ENCODE results near the gene C1orf21. TPM values are rescaled to one million over a fixed set of nuclear protein-coding genes. Genes with fewer than 3 reads are reported as not detected.

Gene C1orf21
- total RNA-seq, 2 experiments from 2014 or later, result 2.6 to 6.1 TPM

GRCh38 chr1:184479435-184480167 is 92.8 kb downstream of the C1orf21 start:
- no peak overlapping the region for H3K4me3 Mint-ChIP-seq

GRCh38 chr1:184480736-184481135 is 93.9 kb downstream of the C1orf21 start:
- Mint-ChIP-seq H3K9me3 (ENCODE audit: low read depth) (no peaks in the 10 kb centered on the region), H3K27ac (no peak overlapping the region), H3K27me3 (no peaks in the 10 kb centered on the region), H3K36me3 (ENCODE audit: low read depth) (no peaks in the 10 kb centered on the region), H3K4me3 (no peak overlapping the region), H3K4me1 (no peaks in the 10 kb centered on the region)
- ATAC-seq (no peak), DNase-seq (no peak)
- intact Hi-C loops (cut with DNase I, micrococcal nuclease), result no loop called here
- CTCF ChIA-PET, result no interaction called here
- POLR2A ChIA-PET, result interaction anchor here (0.6 kb wide), 1 partner anchor 179 kb away, joined by 4 read pairs; no protein-coding TSS in a partner anchor

More at GRCh38 chr1:184479435-184480167, 92.8 kb downstream of the C1orf21 start:
- Mint-ChIP-seq H3K27ac (no peak overlapping the region), H3K9me3 (ENCODE audit: low read depth) (no peaks in the 10 kb centered on the region), H3K27me3 (no peaks in the 10 kb centered on the region), H3K4me1 (no peaks in the 10 kb centered on the region), H3K36me3 (ENCODE audit: low read depth) (no peaks in the 10 kb centered on the region)
- ChIA-PET POLR2A (no interaction called here), CTCF (interaction anchor here (1.4 to 2.1 kb wide), 2 partner anchors 13 to 18 kb away, joined by 4 read pairs; no protein-coding TSS in a partner anchor)
- ATAC-seq (no peak), DNase-seq (no peak)
- intact Hi-C loops (cut with DNase I, micrococcal nuclease), result no loop called here

- DNase-seq, result no peak
- Mint-ChIP-seq H3K4me3 (no peak overlapping the region), H3K36me3 (ENCODE audit: low read depth) (no peaks in the 10 kb centered on the region), H3K4me1 (no peaks in the 10 kb centered on the region), H3K9me3 (ENCODE audit: low read depth) (no peaks in the 10 kb centered on the region), H3K27me3 (no peaks in the 10 kb centered on the region), H3K27ac (no peak overlapping the region)
- intact Hi-C loops (cut with DNase I, micrococcal nuclease), result no loop called here
- ChIA-PET CTCF (interaction anchor here (0.6 to 0.7 kb wide), 2 partner anchors 34 to 172 kb away, joined by 3 read pairs; no protein-coding TSS in a partner anchor), POLR2A (no interaction called here)
- no peak for ATAC-seq
Measured at GRCh38 chr1:184482136-184482535, 95.3 kb downstream of the C1orf21 start.

GRCh38 chr1:184483101-184483683 is 96.4 kb downstream of the C1orf21 start:
- DNase-seq (no peak), ATAC-seq (no peak)
- CTCF ChIA-PET, result interaction anchor here (1.1 kb wide), 1 partner anchor 10 kb away, joined by 4 read pairs; no protein-coding TSS in a partner anchor
- Mint-ChIP-seq H3K9me3 (ENCODE audit: low read depth) (no peaks in the 10 kb centered on the region), H3K4me3 (no peak overlapping the region), H3K27ac (no peak overlapping the region), H3K4me1 (no peaks in the 10 kb centered on the region), H3K27me3 (peaks cover 1% of the 10 kb centered on the region), H3K36me3 (ENCODE audit: low read depth) (no peaks in the 10 kb centered on the region)
- intact Hi-C loops (cut with DNase I, micrococcal nuclease), result no loop called here
- POLR2A ChIA-PET, result no interaction called here

GRCh38 chr1:184485751-184486723 is 99.2 kb downstream of the C1orf21 start:
- H3K27me3 Mint-ChIP-seq, result peaks cover 2% of the 10 kb centered on the region
- no peaks in the 10 kb centered on the region for H3K9me3 Mint-ChIP-seq (ENCODE audit: low read depth)
- CTCF ChIA-PET, result interaction anchor here (0.7 kb wide), 1 partner anchor 184 kb away, joined by 3 read pairs; no protein-coding TSS in a partner anchor

GRCh38 chr1:184486761-184487445 is 100.1 kb downstream of the C1orf21 start:
- H3K9me3 Mint-ChIP-seq (ENCODE audit: low read depth), result no peaks in the 10 kb centered on the region
- POLR2A ChIA-PET, result no interaction called here
- intact Hi-C loops (cut with DNase I, micrococcal nuclease), result no loop called here

More at GRCh38 chr1:184485751-184486723, 99.2 kb downstream of the C1orf21 start:
- no peaks in the 10 kb centered on the region for H3K4me1 Mint-ChIP-seq
- POLR2A ChIA-PET, result no interaction called here
- DNase-seq (no peak), ATAC-seq (peak; percentile 39)
- no peak overlapping the region for H3K4me3 Mint-ChIP-seq
- intact Hi-C loops (cut with DNase I, micrococcal nuclease), result no loop called here
- no peaks in the 10 kb centered on the region for H3K36me3 Mint-ChIP-seq (ENCODE audit: low read depth)
- H3K27ac Mint-ChIP-seq, result no peak overlapping the region

GRCh38 chr1:184487531-184488193 is 100.8 kb downstream of the C1orf21 start:
- Mint-ChIP-seq H3K27ac (no peak overlapping the region), H3K9me3 (ENCODE audit: low read depth) (no peaks in the 10 kb centered on the region), H3K4me3 (no peak overlapping the region), H3K4me1 (peaks cover 14% of the 10 kb centered on the region), H3K36me3 (ENCODE audit: low read depth) (no peaks in the 10 kb centered on the region), H3K27me3 (peaks cover 2% of the 10 kb centered on the region)
- intact Hi-C loops (cut with DNase I, micrococcal nuclease), result no loop called here
- DNase-seq, result no peak
- ATAC-seq, result no peak
- POLR2A ChIA-PET, result no interaction called here
- CTCF ChIA-PET, result no interaction called here

More at GRCh38 chr1:184486761-184487445, 100.1 kb downstream of the C1orf21 start:
- ATAC-seq, result no peak
- CTCF ChIA-PET, result interaction anchor here (0.7 kb wide), 1 partner anchor 183 kb away, joined by 3 read pairs; no protein-coding TSS in a partner anchor
- no peak overlapping the region for H3K4me3 Mint-ChIP-seq
- H3K36me3 Mint-ChIP-seq (ENCODE audit: low read depth), result no peaks in the 10 kb centered on the region
- no peak overlapping the region for H3K27ac Mint-ChIP-seq
- no peak for DNase-seq
- H3K27me3 Mint-ChIP-seq, result peaks cover 2% of the 10 kb centered on the region
- H3K4me1 Mint-ChIP-seq, result peaks cover 6% of the 10 kb centered on the region

GRCh38 chr1:184489908-184490307 is 103.1 kb downstream of the C1orf21 start:
- Mint-ChIP-seq H3K4me1 (peaks cover 17% of the 10 kb centered on the region), H3K4me3 (no peak overlapping the region), H3K9me3 (ENCODE audit: low read depth) (no peaks in the 10 kb centered on the region), H3K27ac (no peak overlapping the region), H3K27me3 (peaks cover 2% of the 10 kb centered on the region), H3K36me3 (ENCODE audit: low read depth) (no peaks in the 10 kb centered on the region)
- DNase-seq (no peak), ATAC-seq (no peak)
- intact Hi-C loops (cut with DNase I, micrococcal nuclease), result loop anchor here in 1 of 2 experiments (5.0 kb wide), 2 partner anchors 328 to 413 kb away; no protein-coding TSS in a partner anchor
- POLR2A ChIA-PET, result no interaction called here
- CTCF ChIA-PET, result no interaction called here

- Mint-ChIP-seq H3K4me1 (peaks cover 17% of the 10 kb centered on the region), H3K4me3 (no peak overlapping the region), H3K27ac (no peak overlapping the region), H3K36me3 (ENCODE audit: low read depth) (no peaks in the 10 kb centered on the region), H3K27me3 (peaks cover 2% of the 10 kb centered on the region), H3K9me3 (ENCODE audit: low read depth) (no peaks in the 10 kb centered on the region)
- intact Hi-C loops (cut with DNase I, micrococcal nuclease), result loop anchor here in 1 of 2 experiments (2.0 to 5.0 kb wide), 3 partner anchors 106 to 415 kb away; partner anchors contain the start of gene C1orf21
- ATAC-seq, result no peak
- ChIA-PET POLR2A (no interaction called here), CTCF (interaction anchor here (1.1 to 1.8 kb wide), 3 partner anchors 8 to 14 kb away, joined by 4 to 5 read pairs (median 4); no protein-coding TSS in a partner anchor)
- no peak for DNase-seq
Measured at GRCh38 chr1:184492536-184492935, 105.7 kb downstream of the C1orf21 start.

- DNase-seq, result no peak
- Mint-ChIP-seq H3K27ac (no peak overlapping the region), H3K9me3 (ENCODE audit: low read depth) (no peaks in the 10 kb centered on the region), H3K4me1 (peaks cover 17% of the 10 kb centered on the region), H3K4me3 (no peak overlapping the region), H3K36me3 (ENCODE audit: low read depth) (no peaks in the 10 kb centered on the region), H3K27me3 (no peaks in the 10 kb centered on the region)
- ChIA-PET POLR2A (no interaction called here), CTCF (interaction anchor here (1.6 to 1.8 kb wide), 2 partner anchors 11 to 15 kb away, joined by 4 read pairs; no protein-coding TSS in a partner anchor)
- intact Hi-C loops (cut with DNase I, micrococcal nuclease), result loop anchor here in 1 of 2 experiments (2.0 to 5.0 kb wide), 3 partner anchors 107 to 417 kb away; partner anchors contain the start of gene C1orf21
- no peak for ATAC-seq
Measured at GRCh38 chr1:184493987-184494388, 107.2 kb downstream of the C1orf21 start.

Measured in activated CD4-positive, alpha-beta T cell treated with anti-CD3 and anti-CD28 coated beads for 36 hours (primary cell).